HepG2 (cell line): Measurements from ENCODE around the gene RHOBTB3. TPM values are rescaled to one million over a fixed set of nuclear protein-coding genes. Genes with fewer than 3 reads are reported as not detected.

Experiments used
- ATAC-seq: fragments of 200-7000 bp; cut with Tn5 transposase; 3 replicates; pipeline ENCODE4 v1.9.1; 2020; ENCODE audit warnings: mild to moderate bottlenecking, moderate library complexity
- BruUV-seq: library from RNA; stranded (reverse); fragments of 400-500 nt; replicated peaks from 2 replicates; lab custom pipeline; 2021; lab: Mats Ljungman, UMichigan
- CTCF ChIA-PET: fragments of 300-600 bp; formaldehyde crosslinking; extraction: SDS; loops from one replicate; lab custom pipeline; 2021; ENCODE audit warnings: low total read pairs, inconsistent platforms, low intra/inter-chr PET ratio; lab: Yijun Ruan, JAX
- POLR2A ChIA-PET: fragments of 350-600 bp; sonication (Branson Sonifier 250); formaldehyde crosslinking; loops from one replicate; lab custom pipeline; 2020; ENCODE audit warnings: antibody characterized with exemption, inconsistent platforms; lab: Yijun Ruan, JAX
- DNase-seq: peaks from one replicate; pipeline ENCODE4 v3.0.0-alpha.2; 2015; ENCODE audit warnings: low spot score
- FAIRE-seq: peaks from 3 replicates; lab custom pipeline; 2011; peaks lifted over from hg19 to GRCh38; lab: Jason Lieb, UNC
- H2AFZ ChIP-seq: one replicate; pipeline ENCODE4 v1.6.1; 2011; ENCODE audit warnings: low read length, inconsistent platforms
- H3K27ac ChIP-seq: fragments of 300-600 bp; 3 replicates; pipeline ENCODE4 v1.8.0; 2011; ENCODE audit warnings: mixed run types, mild to moderate bottlenecking, mixed read lengths, low read length, inconsistent platforms; ENCODE audit not compliant: insufficient read depth; ENCODE audit errors: extremely low read length
- H3K27me3 ChIP-seq, 2 experiments: fragments of 200-600 bp in 1 of 2; 2 replicates in 1 of 2; 3 replicates in 1 of 2; pipeline versions ENCODE4 v1.6.0 to v1.8.0; 2011; ENCODE audit warnings: low read length in 2 of 2, mild to moderate bottlenecking in 2 of 2, moderate library complexity in 2 of 2, inconsistent platforms in 1 of 2; ENCODE audit not compliant: insufficient read depth in 2 of 2, control insufficient read depth in 1 of 2
- H3K36me3 ChIP-seq, 2 experiments: fragments of 200-600 bp in 1 of 2; replicated peaks in 1 of 2; 2 replicates in 1 of 2; 3 replicates in 1 of 2; pipeline versions ENCODE4 v1.5.1 to v1.8.0; 2011; ENCODE audit warnings: low read length in 2 of 2, inconsistent platforms in 1 of 2; ENCODE audit not compliant: insufficient read depth in 2 of 2, control insufficient read depth in 1 of 2
- H3K4me1 ChIP-seq: 2 replicates; pipeline ENCODE4 v1.5.1; 2012; ENCODE audit warnings: low read length, inconsistent platforms; ENCODE audit not compliant: insufficient read depth
- H3K4me2 ChIP-seq: 2 replicates; pipeline ENCODE4 v1.6.0; 2011; ENCODE audit warnings: low read depth, low read length, inconsistent platforms
- H3K4me3 ChIP-seq, 3 experiments: fragments of 200-600 bp in 1 of 3; sonication (generic), shearing (Covaris generic) in 1 of 3; replicated peaks in 1 of 3; 2 replicates each; pipeline ENCODE4 v1.5.1; 2011 to 2016; ENCODE audit warnings: low read length in 3 of 3, inconsistent platforms in 2 of 3, low read depth in 2 of 3, mild to moderate bottlenecking in 2 of 3, control low read depth in 1 of 3, mixed read lengths in 1 of 3; ENCODE audit not compliant: insufficient read depth in 1 of 3
- H3K79me2 ChIP-seq: one replicate; pipeline ENCODE4 v1.6.1; 2011; ENCODE audit warnings: low read length, inconsistent platforms; ENCODE audit not compliant: insufficient read depth
- H3K9ac ChIP-seq: 2 replicates; pipeline ENCODE4 v1.6.0; 2011; ENCODE audit warnings: mild to moderate bottlenecking, low read depth, low read length, inconsistent platforms; ENCODE audit not compliant: insufficient read depth
- H3K9me3 ChIP-seq: 2 replicates; pipeline ENCODE4 v1.5.1; 2012; ENCODE audit warnings: mild to moderate bottlenecking, low read length
- H4K20me1 ChIP-seq: 2 replicates; pipeline ENCODE4 v1.6.0; 2011; ENCODE audit warnings: inconsistent platforms, mild to moderate bottlenecking, low read length, moderate library complexity; ENCODE audit not compliant: insufficient read depth
- FIP1L1 ChIP-seq: fragments of 200-400 bp; formaldehyde crosslinking; IDR thresholded peaks from 2 replicates; pipeline ENCODE4 v1.6.1; 2018; ENCODE audit warnings: low read depth, mild to moderate bottlenecking, low read length, moderate library complexity, borderline replicate concordance; ENCODE audit not compliant: insufficient read depth
- KDM2A ChIP-seq: sonication (generic); formaldehyde crosslinking; IDR thresholded peaks from 2 replicates; pipeline ENCODE4 v1.4.0; 2020; ENCODE audit warnings: low read depth, missing genetic modification reagents, borderline replicate concordance
- KLF13 ChIP-seq: sonication (generic); formaldehyde crosslinking; IDR thresholded peaks from 2 replicates; pipeline ENCODE4 v1.4.0; 2020; ENCODE audit warnings: mild to moderate bottlenecking, missing genetic modification reagents
- TAF15 ChIP-seq: fragments of 200-400 bp; formaldehyde crosslinking; IDR thresholded peaks from one replicate; pipeline ENCODE4 v1.6.1; 2018; ENCODE audit warnings: mild to moderate bottlenecking, low read depth, low read length; ENCODE audit not compliant: poor library complexity, severe bottlenecking
- ZNF251 ChIP-seq: sonication (generic); formaldehyde crosslinking; IDR thresholded peaks from 2 replicates; pipeline ENCODE4 v1.9.0; 2021; ENCODE audit warnings: mild to moderate bottlenecking, missing genetic modification reagents
- ZNF501 ChIP-seq: sonication (generic); formaldehyde crosslinking; IDR thresholded peaks from 2 replicates; pipeline ENCODE4 v1.5.1; 2020; ENCODE audit warnings: mild to moderate bottlenecking, moderate library complexity, missing genetic modification reagents
- ZSCAN22 ChIP-seq: sonication (generic); formaldehyde crosslinking; IDR thresholded peaks from 2 replicates; pipeline ENCODE4 v1.4.0; 2020; ENCODE audit warnings: mild to moderate bottlenecking, missing genetic modification reagents
- WGBS: methylation state at CpG from one replicate; pipeline ENCODE4 v1.1.6; 2017; ENCODE audit warnings: low lambda C conversion rate; 5-methylcytosine and 5-hydroxymethylcytosine counted together
- in situ Hi-C: cut with HindIII; loops from 2 replicates; pipeline ENCODE4 v1.10.0; 2017; ENCODE audit warnings: low pct_unique_long_range_greater_than_20kb; ENCODE audit not compliant: extremely low pct_ligation_motif_present
- intact Hi-C: fragments of 100-400 bp; cut with micrococcal nuclease; formaldehyde crosslinking; loops from one replicate; pipeline ENCODE4 v1.10.0; 2022; ENCODE audit not compliant: unreplicated experiment
- polyA plus RNA-seq, 8 experiments: library from polyadenylated mRNA; depleted of rRNA in 3 of 8; stranded (reverse) in 7 of 8; unstranded in 1 of 8; fragments of >200 nt; fragmentation: Illumina TruSeq in 4 of 8; extraction: Trizol in 4 of 8; gene quantifications; 2 replicates each; pipeline versions ENCODE4 v1.2.1 to v1.2.3, GENCODE V29; 2011 to 2016; ENCODE audit warnings: low read depth in 4 of 8, missing spikeins in 1 of 8, mixed read lengths in 1 of 8; ENCODE audit not compliant: insufficient read depth in 1 of 8
- total RNA-seq, 5 experiments: library from RNA; depleted of rRNA; stranded (reverse); fragments of >200 nt; fragmentation: Illumina TruSeq; extraction: Trizol; gene quantifications; 2 replicates each; pipeline ENCODE4 v1.2.3, GENCODE V29; 2016; ENCODE audit warnings: low read depth in 1 of 5
- TF ChIP-seq, protein P1 (sequence below): sonication (generic); formaldehyde crosslinking; IDR thresholded peaks from 2 replicates; pipeline ENCODE4 v1.5.1; 2020; ENCODE audit warnings: mild to moderate bottlenecking, missing genetic modification reagents, moderate library complexity
- TF ChIP-seq, protein P2 (sequence below): sonication (generic); formaldehyde crosslinking; IDR thresholded peaks from 2 replicates; pipeline ENCODE4 v1.5.0; 2020; ENCODE audit warnings: missing genetic modification reagents, mild to moderate bottlenecking, borderline replicate concordance

The RHOBTB3 gene
- total and polyA plus RNA-seq, 2 of the 13 experiments (the other 11 are each of a cell fraction or from before 2014, with no cell fraction given), result 31.6 to 35.4 TPM

DNA sequence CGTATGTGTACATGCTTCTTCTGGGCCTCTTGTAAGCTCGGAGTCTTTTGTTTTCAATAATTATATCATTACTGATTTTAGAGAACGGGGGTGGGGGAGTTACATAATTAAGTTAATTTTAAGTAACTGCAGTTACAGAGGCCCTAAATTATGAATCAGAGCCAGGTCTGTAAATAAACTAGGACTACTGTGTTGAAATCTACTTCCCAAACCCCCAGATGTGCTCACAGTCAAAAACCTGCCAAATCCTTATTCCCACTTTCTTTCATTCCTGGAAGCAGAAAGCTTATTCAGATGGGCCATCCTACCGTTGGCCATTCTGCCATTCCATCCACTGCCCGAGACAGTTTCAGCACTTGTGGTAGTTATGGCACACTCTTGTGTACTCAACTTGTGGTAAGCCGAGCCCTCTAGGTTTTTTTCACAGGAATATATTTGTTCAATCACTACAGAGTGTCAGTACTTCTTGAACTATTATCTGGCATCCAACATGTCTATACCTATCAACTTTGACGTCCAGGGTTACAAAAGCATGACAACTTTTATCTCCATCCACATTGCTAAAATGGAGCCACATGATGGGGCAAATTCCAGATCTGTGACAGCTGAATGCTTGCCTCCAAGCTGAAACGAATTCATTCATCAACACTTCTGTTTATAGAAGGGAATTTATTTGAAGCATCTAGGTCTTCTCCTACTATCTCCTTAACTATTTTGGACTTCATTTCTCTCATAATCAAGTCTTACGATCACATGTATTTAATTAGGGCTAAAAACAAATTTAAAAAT is 53.6 kb downstream of the RHOBTB3 start:
- H3K79me2 ChIP-seq, result no peaks in the 10 kb centered on the region
- peaks cover 6% of the 10 kb centered on the region; the same call in 1 of the 2 replicates for H3K4me1 ChIP-seq
- H3K36me3 ChIP-seq, result peaks cover 1 to 20% of the 10 kb centered on the region in 2 experiments
- H3K27ac ChIP-seq, result no peak overlapping the region
- POLR2A ChIA-PET, result no interaction called here
- no peak overlapping the region for H2AFZ ChIP-seq
- FAIRE-seq, result no peak
- WGBS, result 95% methylated on average over 9 of the region's 9 CpGs
- no peak for ATAC-seq
- DNase-seq, result no peak
- TF ChIP-seq ZSCAN22 (CRISPR knock-in tag), result no peak
- TF ChIP-seq KLF13, result no peak
- no peak for TF ChIP-seq FIP1L1
- no peak for TF ChIP-seq ZNF501 (CRISPR knock-in tag)
- no peak for TF ChIP-seq KDM2A (CRISPR knock-in tag)
- TF ChIP-seq, protein P1, sequence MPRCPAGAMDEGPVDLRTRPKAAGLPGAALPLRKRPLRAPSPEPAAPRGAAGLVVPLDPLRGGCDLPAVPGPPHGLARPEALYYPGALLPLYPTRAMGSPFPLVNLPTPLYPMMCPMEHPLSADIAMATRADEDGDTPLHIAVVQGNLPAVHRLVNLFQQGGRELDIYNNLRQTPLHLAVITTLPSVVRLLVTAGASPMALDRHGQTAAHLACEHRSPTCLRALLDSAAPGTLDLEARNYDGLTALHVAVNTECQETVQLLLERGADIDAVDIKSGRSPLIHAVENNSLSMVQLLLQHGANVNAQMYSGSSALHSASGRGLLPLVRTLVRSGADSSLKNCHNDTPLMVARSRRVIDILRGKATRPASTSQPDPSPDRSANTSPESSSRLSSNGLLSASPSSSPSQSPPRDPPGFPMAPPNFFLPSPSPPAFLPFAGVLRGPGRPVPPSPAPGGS, result no peak
- TF ChIP-seq, protein P2, sequence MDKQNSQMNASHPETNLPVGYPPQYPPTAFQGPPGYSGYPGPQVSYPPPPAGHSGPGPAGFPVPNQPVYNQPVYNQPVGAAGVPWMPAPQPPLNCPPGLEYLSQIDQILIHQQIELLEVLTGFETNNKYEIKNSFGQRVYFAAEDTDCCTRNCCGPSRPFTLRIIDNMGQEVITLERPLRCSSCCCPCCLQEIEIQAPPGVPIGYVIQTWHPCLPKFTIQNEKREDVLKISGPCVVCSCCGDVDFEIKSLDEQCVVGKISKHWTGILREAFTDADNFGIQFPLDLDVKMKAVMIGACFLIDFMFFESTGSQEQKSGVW, result no peak
- no peak for TF ChIP-seq TAF15
- no peak for TF ChIP-seq ZNF251 (CRISPR knock-in tag)
- H3K4me2 ChIP-seq, result no peak overlapping the region
- no TSS peak for BruUV-seq
- H3K9ac ChIP-seq, result no peak overlapping the region
- in situ Hi-C loops (no loop called here), intact Hi-C loops (no loop called here)
- H3K9me3 ChIP-seq, result no peaks in the 10 kb centered on the region
- CTCF ChIA-PET, result no interaction called here
- no peaks in the 10 kb centered on the region for H3K27me3 ChIP-seq
- no peaks in the 10 kb centered on the region for H4K20me1 ChIP-seq
- no peak overlapping the region for H3K4me3 ChIP-seq
